MCF 10A (cell line): ENCODE data around the gene C18orf32. TPM values are rescaled to one million over a fixed set of nuclear protein-coding genes. Genes with fewer than 3 reads are reported as not detected.

Experiments
- BruUV-seq: library from RNA; stranded (reverse); fragments of 400-500 nt; replicated peaks from 2 replicates; lab custom pipeline; 2021; lab: Mats Ljungman, UMichigan
- CTCF ChIA-PET: fragments of 300-600 bp; sonication (Branson Sonifier 250); formaldehyde crosslinking; extraction: SDS; loops from one replicate; lab custom pipeline; 2021; ENCODE audit warnings: antibody characterized with exemption, inconsistent platforms; lab: Yijun Ruan, JAX
- POLR2A ChIA-PET: fragments of 300-600, 350-650 bp; sonication (Branson Sonifier 250); formaldehyde crosslinking; extraction: SDS; loops from one replicate; lab custom pipeline; 2020; ENCODE audit warnings: antibody characterized with exemption, inconsistent platforms; lab: Yijun Ruan, JAX
- DNase-seq: peaks from one replicate; pipeline ENCODE4 v3.0.0-alpha.2; 2018; ENCODE audit not compliant: unreplicated experiment
- H3K27ac Mint-ChIP-seq: one replicate; pipeline ENCODE4 v1.8.0; 2022; ENCODE audit warnings: mild to moderate bottlenecking, low read depth, mixed read lengths; ENCODE audit not compliant: unreplicated experiment
- H3K27me3 Mint-ChIP-seq: one replicate; pipeline ENCODE4 v1.8.0; 2022; ENCODE audit warnings: mixed read lengths; ENCODE audit not compliant: insufficient read depth, unreplicated experiment
- H3K36me3 Mint-ChIP-seq: one replicate; pipeline ENCODE4 v1.8.0; 2022; ENCODE audit warnings: mild to moderate bottlenecking, moderate library complexity, mixed read lengths; ENCODE audit not compliant: insufficient read depth, unreplicated experiment
- H3K4me1 Mint-ChIP-seq: one replicate; pipeline ENCODE4 v1.8.0; 2022; ENCODE audit warnings: mixed read lengths; ENCODE audit not compliant: insufficient read depth, unreplicated experiment
- H3K4me3 Mint-ChIP-seq: one replicate; pipeline ENCODE4 v1.8.0; 2022; ENCODE audit warnings: mild to moderate bottlenecking, moderate library complexity, mixed read lengths; ENCODE audit not compliant: unreplicated experiment
- H3K9me3 Mint-ChIP-seq: one replicate; pipeline ENCODE4 v1.8.0; 2022; ENCODE audit warnings: mixed read lengths; ENCODE audit not compliant: unreplicated experiment
- intact Hi-C: fragments of 100-400 bp; cut with micrococcal nuclease; formaldehyde crosslinking; loops from 2 replicates; pipeline ENCODE4 v1.14.1; 2022
- total RNA-seq: library from RNA; stranded (reverse); gene quantifications from 2 replicates; pipeline ENCODE4 v1.2.3, GENCODE V29; 2022
- TF ChIP-seq, protein P1 (sequence below): fragments of 200-600 bp; IDR thresholded peaks from one replicate; pipeline ENCODE4 v1.8.0; 2022; ENCODE audit warnings: antibody characterized with exemption, mild to moderate bottlenecking; ENCODE audit not compliant: unreplicated experiment

C18orf32 gene
- total RNA-seq, 1 experiment from 2014 or later, result 28.9 TPM

DNA sequence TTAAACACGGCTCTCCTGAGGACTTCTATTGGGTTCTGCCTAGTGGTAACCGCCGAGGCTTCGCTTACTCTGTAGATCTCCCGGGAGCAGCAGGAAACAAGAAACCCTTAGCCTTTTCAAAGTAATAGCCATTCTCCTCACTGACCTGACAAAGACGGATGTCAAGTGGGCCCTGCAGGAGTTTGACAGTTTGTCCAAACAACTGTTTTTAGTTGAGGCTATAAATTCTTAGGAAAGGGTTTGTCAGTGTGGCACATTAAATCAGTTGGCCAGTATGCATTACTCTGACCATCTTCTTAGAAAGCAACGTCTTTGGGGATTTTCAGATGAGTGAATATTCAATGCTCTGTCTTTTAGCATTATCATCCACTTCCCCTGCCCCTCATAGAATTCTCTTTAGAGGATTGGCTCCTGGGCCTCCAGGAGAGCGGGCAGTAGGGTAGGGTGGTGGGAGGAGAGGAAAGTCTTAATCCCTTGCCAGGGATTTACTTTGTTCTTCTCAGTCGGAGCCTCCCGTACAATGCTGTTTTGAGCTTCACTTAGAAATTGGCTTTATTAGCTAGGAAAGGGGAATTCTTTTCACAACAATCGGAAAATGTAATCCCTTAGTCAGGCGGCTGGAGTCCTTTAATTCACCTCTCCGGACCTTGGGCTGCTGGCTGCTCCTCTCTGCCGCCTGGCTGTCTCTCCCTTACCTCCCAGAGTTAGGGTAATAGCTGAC, 13.3 kb upstream of the C18orf32 start:
- TF ChIP-seq, protein P1, sequence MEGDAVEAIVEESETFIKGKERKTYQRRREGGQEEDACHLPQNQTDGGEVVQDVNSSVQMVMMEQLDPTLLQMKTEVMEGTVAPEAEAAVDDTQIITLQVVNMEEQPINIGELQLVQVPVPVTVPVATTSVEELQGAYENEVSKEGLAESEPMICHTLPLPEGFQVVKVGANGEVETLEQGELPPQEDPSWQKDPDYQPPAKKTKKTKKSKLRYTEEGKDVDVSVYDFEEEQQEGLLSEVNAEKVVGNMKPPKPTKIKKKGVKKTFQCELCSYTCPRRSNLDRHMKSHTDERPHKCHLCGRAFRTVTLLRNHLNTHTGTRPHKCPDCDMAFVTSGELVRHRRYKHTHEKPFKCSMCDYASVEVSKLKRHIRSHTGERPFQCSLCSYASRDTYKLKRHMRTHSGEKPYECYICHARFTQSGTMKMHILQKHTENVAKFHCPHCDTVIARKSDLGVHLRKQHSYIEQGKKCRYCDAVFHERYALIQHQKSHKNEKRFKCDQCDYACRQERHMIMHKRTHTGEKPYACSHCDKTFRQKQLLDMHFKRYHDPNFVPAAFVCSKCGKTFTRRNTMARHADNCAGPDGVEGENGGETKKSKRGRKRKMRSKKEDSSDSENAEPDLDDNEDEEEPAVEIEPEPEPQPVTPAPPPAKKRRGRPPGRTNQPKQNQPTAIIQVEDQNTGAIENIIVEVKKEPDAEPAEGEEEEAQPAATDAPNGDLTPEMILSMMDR, result no peak
- BruUV-seq, result no TSS peak
- H3K36me3 Mint-ChIP-seq, result no peaks in the 10 kb centered on the region
- peaks cover 5% of the 10 kb centered on the region for H3K4me1 Mint-ChIP-seq
- no peak overlapping the region for H3K4me3 Mint-ChIP-seq
- ChIA-PET CTCF (interaction anchor here (0.7 to 2.5 kb wide), 4 partner anchors 10 to 836 kb away, joined by 3 to 13 read pairs (median 4); no protein-coding TSS in a partner anchor), POLR2A (interaction anchor here (0.6 kb wide), 1 partner anchor 378 kb away, joined by 3 read pairs; no protein-coding TSS in a partner anchor)
- no peak overlapping the region for H3K27ac Mint-ChIP-seq
- intact Hi-C loops, result no loop called here
- no peaks in the 10 kb centered on the region for H3K9me3 Mint-ChIP-seq
- H3K27me3 Mint-ChIP-seq, result no peaks in the 10 kb centered on the region
- no peak for DNase-seq

- Mint-ChIP-seq H3K4me3 (no peak overlapping the region), H3K27ac (no peak overlapping the region), H3K36me3 (no peaks in the 10 kb centered on the region), H3K27me3 (no peaks in the 10 kb centered on the region), H3K4me1 (peaks cover 5% of the 10 kb centered on the region), H3K9me3 (no peaks in the 10 kb centered on the region)
- ChIA-PET POLR2A (no interaction called here), CTCF (no interaction called here)
- no TSS peak for BruUV-seq
- TF ChIP-seq, protein P1, result no peak
- intact Hi-C loops, result no loop called here
- no peak for DNase-seq
Observed at GRCh38 chr18:49499046-49499637, 12.1 kb upstream of the C18orf32 start.

- intact Hi-C loops, result no loop called here
- no peak overlapping the region for H3K4me3 Mint-ChIP-seq
- TF ChIP-seq, protein P1, result no peak
- ChIA-PET CTCF (interaction anchor here (0.7 to 1.0 kb wide), 4 partner anchors 15 to 954 kb away, joined by 3 to 6 read pairs (median 4); no protein-coding TSS in a partner anchor), POLR2A (interaction anchor here (0.8 to 3.2 kb wide), 2 partner anchors 9 to 315 kb away, joined by 4 to 17 read pairs; partner anchors contain the start of gene C18orf32)
- no TSS peak for BruUV-seq
- no peak for DNase-seq
- no peaks in the 10 kb centered on the region for H3K27me3 Mint-ChIP-seq
- H3K4me1 Mint-ChIP-seq, result peaks cover 14% of the 10 kb centered on the region
- H3K36me3 Mint-ChIP-seq, result peaks cover 22% of the 10 kb centered on the region
- no peak overlapping the region for H3K27ac Mint-ChIP-seq
- H3K9me3 Mint-ChIP-seq, result no peaks in the 10 kb centered on the region
Observed at GRCh38 chr18:49495480-49495879, 8.4 kb upstream of the C18orf32 start.

DNA sequence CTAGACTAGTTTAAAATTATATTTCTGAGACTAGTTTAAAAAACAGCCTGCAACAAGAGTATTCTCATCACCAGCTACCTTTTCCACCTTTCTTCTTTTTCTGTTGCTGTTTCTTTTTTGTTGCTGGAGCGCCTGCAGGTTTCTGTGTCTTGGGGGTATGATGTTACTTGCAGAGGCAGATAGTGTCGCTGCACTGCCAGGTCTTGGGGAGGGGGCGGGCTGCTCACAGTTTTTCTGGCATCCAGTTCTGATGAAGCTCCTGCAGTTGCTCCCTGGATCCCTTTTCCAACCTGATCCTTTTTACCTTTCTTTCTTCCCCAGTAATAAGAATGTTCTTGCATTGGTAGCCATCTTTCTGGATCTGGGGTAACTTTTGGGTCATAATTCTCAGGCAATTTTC, 8.0 kb upstream of the C18orf32 start:
- DNase-seq, result no peak
- no peak overlapping the region for H3K27ac Mint-ChIP-seq
- ChIA-PET CTCF (interaction anchor here (0.6 to 0.8 kb wide), 3 partner anchors 272 to 953 kb away, joined by 3 to 5 read pairs (median 4); no protein-coding TSS in a partner anchor), POLR2A (interaction anchor here (0.6 to 3.2 kb wide), 3 partner anchors 8 to 556 kb away, joined by 3 to 17 read pairs (median 4); partner anchors contain the start of gene C18orf32)
- peaks cover 16% of the 10 kb centered on the region for H3K4me1 Mint-ChIP-seq
- no peak overlapping the region for H3K4me3 Mint-ChIP-seq
- intact Hi-C loops, result no loop called here
- no peaks in the 10 kb centered on the region for H3K27me3 Mint-ChIP-seq
- H3K9me3 Mint-ChIP-seq, result no peaks in the 10 kb centered on the region
- TF ChIP-seq, protein P1, result no peak
- no TSS peak for BruUV-seq
- peaks cover 26% of the 10 kb centered on the region for H3K36me3 Mint-ChIP-seq
